H1 (cell line): ENCODE data around the gene MYLK4. TPM values are rescaled to one million over a fixed set of nuclear protein-coding genes. Genes with fewer than 3 reads are reported as not detected.
A peak's percentile ranks its signal among the peaks of the same experiment; 100 is the strongest.

ENCODE experiments used
- BACH1 ChIP-seq: IDR thresholded peaks from 2 replicates; pipeline ENCODE4 v1.6.1; 2012; ENCODE audit warnings: low read length, improper control_type of control experiment
- CTCF ChIP-seq, 3 experiments: IDR thresholded peaks; 1 replicate in 2 of 3; 2 replicates in 1 of 3; pipeline versions ENCODE4 v1.5.1 to v1.6.1; 2011; ENCODE audit warnings: low read length in 3 of 3, mild to moderate bottlenecking in 3 of 3, inconsistent platforms in 2 of 3, low read depth in 1 of 3, moderate library complexity in 1 of 3; ENCODE audit not compliant: insufficient read depth in 1 of 3; ENCODE audit errors: control extremely low read depth in 1 of 3
- E2F6 ChIP-seq: IDR thresholded peaks from 2 replicates; pipeline ENCODE4 v1.6.1; 2012; ENCODE audit warnings: inconsistent platforms
- EGR1 ChIP-seq: IDR thresholded peaks from 2 replicates; pipeline ENCODE4 v1.6.1; 2011; ENCODE audit warnings: low read depth, low read length, borderline replicate concordance
- EZH2 ChIP-seq: fragments of 200-600 bp; sonication (generic); IDR thresholded peaks from 2 replicates; pipeline ENCODE4 v1.7.1; 2012; ENCODE audit warnings: low read depth, mild to moderate bottlenecking, moderate library complexity, low read length, inconsistent platforms; ENCODE audit not compliant: severe bottlenecking
- GTF2F1 ChIP-seq: IDR thresholded peaks from 2 replicates; pipeline ENCODE4 v1.6.1; 2012; ENCODE audit warnings: low read depth, low read length, improper control_type of control experiment, borderline replicate concordance
- HDAC2 ChIP-seq, 2 experiments: fragments of 300-600 bp in 1 of 2; sonication (generic) in 1 of 2; IDR thresholded peaks; 2 replicates each; pipeline ENCODE4 v1.6.1; 2011 to 2012; ENCODE audit warnings: low read depth in 2 of 2, low read length in 2 of 2, mild to moderate bottlenecking in 2 of 2, moderate library complexity in 2 of 2, borderline replicate concordance in 1 of 2, inconsistent platforms in 1 of 2
- NANOG ChIP-seq: IDR thresholded peaks from 2 replicates; pipeline ENCODE4 v1.6.1; 2011; ENCODE audit warnings: low read length, low read depth, mild to moderate bottlenecking, inconsistent platforms; ENCODE audit not compliant: insufficient read depth, poor library complexity, severe bottlenecking
- RBBP5 ChIP-seq: IDR thresholded peaks from 2 replicates; pipeline ENCODE4 v1.7.1; 2012; ENCODE audit warnings: low read depth, mild to moderate bottlenecking, inconsistent platforms, low read length, moderate library complexity, borderline replicate concordance
- RXRA ChIP-seq: IDR thresholded peaks from 2 replicates; pipeline ENCODE4 v1.6.1; 2011; ENCODE audit warnings: low read depth, mild to moderate bottlenecking, low read length, moderate library complexity; ENCODE audit not compliant: insufficient read depth
- SP1 ChIP-seq: IDR thresholded peaks from 2 replicates; pipeline ENCODE4 v1.6.1; 2011; ENCODE audit warnings: low read depth, low read length
- SP2 ChIP-seq: IDR thresholded peaks from 2 replicates; pipeline ENCODE4 v1.6.1; 2012; ENCODE audit warnings: mild to moderate bottlenecking, low read length, inconsistent platforms
- TAF1 ChIP-seq: IDR thresholded peaks from 2 replicates; pipeline ENCODE4 v1.6.1; 2011; ENCODE audit warnings: mild to moderate bottlenecking, low read depth, low read length
- TAF7 ChIP-seq: optimal IDR thresholded peaks from 2 replicates; pipeline ENCODE3; 2011; ENCODE audit warnings: low read depth, mild to moderate bottlenecking, inconsistent platforms, low read length, moderate library complexity, borderline replicate concordance
- TBP ChIP-seq: IDR thresholded peaks from 2 replicates; pipeline ENCODE4 v1.6.1; 2011; ENCODE audit warnings: low read depth, low read length, improper control_type of control experiment
- TCF12 ChIP-seq: IDR thresholded peaks from 2 replicates; pipeline ENCODE4 v1.6.1; 2011; ENCODE audit warnings: low read depth, mild to moderate bottlenecking, low read length
- TEAD4 ChIP-seq: IDR thresholded peaks from 2 replicates; pipeline ENCODE4 v1.6.1; 2012; ENCODE audit warnings: low read depth, low read length, inconsistent platforms, mixed read lengths
- USF2 ChIP-seq: IDR thresholded peaks from 2 replicates; pipeline ENCODE4 v1.6.1; 2011; ENCODE audit warnings: low read length, improper control_type of control experiment
- polyA plus RNA-seq, 7 experiments: library from polyadenylated mRNA; depleted of rRNA in 3 of 7; stranded (reverse) in 5 of 7; unstranded in 2 of 7; fragments of >200 nt in 5 of 7; fragments of 200-250 nt in 2 of 7; gene quantifications; 1 replicate in 5 of 7; 2 replicates in 1 of 7; 4 replicates in 1 of 7; pipeline versions ENCODE4 v1.2.1 to v1.2.3, GENCODE V29; 2011 to 2013; ENCODE audit warnings: missing spikeins in 2 of 7, mixed read lengths in 2 of 7
- total RNA-seq: library from RNA; stranded (reverse); fragmentation: NEBNext Ultra II Directional; extraction: Animal tissue kit (Norgen Biotek cat#: 25700); gene quantifications from 2 replicates; pipeline ENCODE4 v1.2.1, GENCODE V29; 2021

Gene MYLK4
- total and polyA plus RNA-seq, 2 of the 8 experiments (the other 6 are each of a cell fraction or from before 2014, with no cell fraction given): 0.11 to 0.17 TPM

GRCh38 chr6:2634139-2634964 lies 116.4 kb downstream of the MYLK4 start (continued):
- 0 out of 2 replicates have a peak, but pooled peaks have one; percentile 7 for TF ChIP-seq TBP
- TF ChIP-seq NANOG: peak; percentile 16
- 0 out of 2 replicates have a peak, but pooled peaks have one; percentile 15 for TF ChIP-seq TAF1
- TF ChIP-seq TAF7: no peak
- no peak for TF ChIP-seq HDAC2 (IDR thresholded peaks at IDR 0.05; ENCODE audit: borderline replicate concordance in 1 of 2, low read depth in 2 of 2, low read length in 2 of 2)
- TF ChIP-seq SP2: no peak
- no peak for TF ChIP-seq RXRA
- no peak; the same call in none of the 2 replicates for TF ChIP-seq TEAD4
- peak; percentile 93 for TF ChIP-seq E2F6
- 0 out of 2 replicates have a peak, but pooled peaks have one; percentile 15 for TF ChIP-seq SP1
- TF ChIP-seq EGR1: no peak
- no peak for TF ChIP-seq GTF2F1
- TF ChIP-seq TCF12: no peak
- TF ChIP-seq BACH1: 0 out of 2 replicates have a peak, but pooled peaks have one; percentile 6
- no peak for TF ChIP-seq USF2
- TF ChIP-seq RBBP5: no peak
- peak; percentile 4 for TF ChIP-seq EZH2
- peak; percentile 89 to 96 (median 92) for TF ChIP-seq CTCF (IDR thresholded peaks at IDR 0.05; ENCODE audit: control extremely low read depth in 1 of 3, insufficient read depth in 1 of 3, low read depth in 1 of 3, low read length in 3 of 3)
